Stimulated activated CD4-positive, alpha-beta T cell treated with anti-CD3 and anti-CD28 coated beads, TNF-alpha, amount 100 ng/mL, for 4 hours (primary cell): ENCODE results near the gene TAF11L13.
"Not testable (repeated sequence)": the region's sequence is repeated elsewhere in the genome, so short reads cannot be mapped to it uniquely, and the experiment has no call there.

Source experiments
- DNase-seq, 3 experiments: peaks; one replicate each; pipeline ENCODE4 v3.0.0-alpha.2; 2020; ENCODE audit warnings: low read depth in 3 of 3

Gene TAF11L13

DNA sequence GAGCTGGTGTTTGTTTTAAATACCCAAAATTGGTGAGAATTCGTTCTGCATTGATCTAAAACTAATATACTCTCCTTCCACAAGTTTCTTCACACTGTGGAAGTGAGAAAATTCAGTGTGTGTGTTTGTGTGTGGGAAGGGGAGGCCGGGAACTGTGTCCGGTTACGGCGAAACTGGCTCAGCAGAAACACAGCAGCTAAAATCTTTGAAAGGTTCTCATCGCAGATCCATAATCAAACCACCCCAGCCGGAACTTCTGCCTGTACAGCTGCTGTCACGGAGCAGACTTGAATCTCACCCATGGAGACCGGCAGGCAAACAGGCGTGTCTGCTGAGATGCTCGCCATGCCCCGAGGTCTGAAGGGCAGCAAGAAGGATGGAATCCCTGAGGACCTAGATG lies at the start of gene TAF11L13:
Gene TAF11L13 (plus strand): TSS at position 301 of the 400 bp plus-strand sequence.
- DNase-seq: not testable (repeated sequence)

DNA sequence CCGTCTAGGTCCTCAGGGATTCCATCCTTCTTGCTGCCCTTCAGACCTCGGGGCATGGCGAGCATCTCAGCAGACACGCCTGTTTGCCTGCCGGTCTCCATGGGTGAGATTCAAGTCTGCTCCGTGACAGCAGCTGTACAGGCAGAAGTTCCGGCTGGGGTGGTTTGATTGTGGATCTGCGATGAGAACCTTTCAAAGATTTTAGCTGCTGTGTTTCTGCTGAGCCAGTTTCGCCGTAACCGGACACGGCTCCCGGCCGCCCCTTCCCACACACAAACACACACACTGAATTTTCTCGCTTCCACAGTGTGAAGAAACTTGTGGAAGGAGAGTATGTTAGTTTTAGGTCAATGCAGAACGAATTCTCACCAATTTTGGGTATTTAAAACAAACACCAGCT lies 46.2 kb upstream of the TAF11L13 start, which contains the start of gene TAF11L7:
Gene TAF11L7 (minus strand): TSS at position 101 of the 400 bp plus-strand sequence.
- not testable (repeated sequence) for DNase-seq

DNA sequence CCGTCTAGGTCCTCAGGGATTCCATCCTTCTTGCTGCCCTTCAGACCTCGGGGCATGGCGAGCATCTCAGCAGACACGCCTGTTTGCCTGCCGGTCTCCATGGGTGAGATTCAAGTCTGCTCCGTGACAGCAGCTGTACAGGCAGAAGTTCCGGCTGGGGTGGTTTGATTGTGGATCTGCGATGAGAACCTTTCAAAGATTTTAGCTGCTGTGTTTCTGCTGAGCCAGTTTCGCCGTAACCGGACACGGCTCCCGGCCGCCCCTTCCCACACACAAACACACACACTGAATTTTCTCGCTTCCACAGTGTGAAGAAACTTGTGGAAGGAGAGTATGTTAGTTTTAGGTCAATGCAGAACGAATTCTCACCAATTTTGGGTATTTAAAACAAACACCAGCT lies 41.0 kb upstream of the TAF11L13 start, which contains the start of gene TAF11L8:
Gene TAF11L8 (minus strand): TSS at position 101 of the 400 bp plus-strand sequence.
- DNase-seq: not testable (repeated sequence)

DNA sequence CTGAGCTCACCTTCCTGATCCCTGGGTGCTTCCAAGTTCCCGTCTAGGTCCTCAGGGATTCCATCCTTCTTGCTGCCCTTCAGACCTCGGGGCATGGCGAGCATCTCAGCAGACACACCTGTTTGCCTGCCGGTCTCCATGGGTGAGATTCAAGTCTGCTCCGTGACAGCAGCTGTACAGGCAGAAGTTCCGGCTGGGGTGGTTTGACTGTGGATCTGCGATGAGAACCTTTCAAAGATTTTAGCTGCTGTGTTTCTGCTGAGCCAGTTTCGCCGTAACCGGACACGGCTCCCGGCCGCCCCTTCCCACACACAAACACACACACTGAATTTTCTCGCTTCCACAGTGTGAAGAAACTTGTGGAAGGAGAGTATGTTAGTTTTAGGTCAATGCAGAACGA lies 37.6 kb upstream of the TAF11L13 start, which contains the start of gene TAF11L9:
Gene TAF11L9 (minus strand): TSS at position 140 of the 400 bp plus-strand sequence.
- DNase-seq: not testable (repeated sequence)

DNA sequence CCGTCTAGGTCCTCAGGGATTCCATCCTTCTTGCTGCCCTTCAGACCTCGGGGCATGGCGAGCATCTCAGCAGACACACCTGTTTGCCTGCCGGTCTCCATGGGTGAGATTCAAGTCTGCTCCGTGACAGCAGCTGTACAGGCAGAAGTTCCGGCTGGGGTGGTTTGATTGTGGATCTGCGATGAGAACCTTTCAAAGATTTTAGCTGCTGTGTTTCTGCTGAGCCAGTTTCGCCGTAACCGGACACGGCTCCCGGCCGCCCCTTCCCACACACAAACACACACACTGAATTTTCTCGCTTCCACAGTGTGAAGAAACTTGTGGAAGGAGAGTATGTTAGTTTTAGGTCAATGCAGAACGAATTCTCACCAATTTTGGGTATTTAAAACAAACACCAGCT lies 34.2 kb upstream of the TAF11L13 start, which contains the start of gene TAF11L10:
Gene TAF11L10 (minus strand): TSS at position 101 of the 400 bp plus-strand sequence.
- not testable (repeated sequence) for DNase-seq

DNA sequence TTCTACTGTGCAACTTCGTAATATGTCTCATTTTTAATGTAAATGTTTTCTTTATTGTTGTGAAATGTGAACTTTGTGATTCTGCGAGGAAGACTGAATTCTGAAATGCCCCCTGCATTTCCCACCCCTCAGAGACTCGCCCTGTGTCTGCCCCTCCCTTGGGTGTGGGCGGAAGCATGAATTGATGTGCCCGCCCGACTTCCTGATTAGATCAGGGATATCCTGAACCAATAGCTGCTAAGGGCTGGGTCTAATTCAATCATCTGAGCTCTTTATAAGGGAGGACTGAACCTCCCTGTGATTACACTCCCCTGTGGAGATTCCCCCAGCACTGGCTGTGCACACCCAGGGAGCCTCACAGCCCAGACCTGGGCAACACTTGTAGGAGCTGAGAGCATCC lies 28.0 kb upstream of the TAF11L13 start, which contains the start of gene TAF11L11:
Gene TAF11L11 (plus strand): TSS at position 304 of the 400 bp plus-strand sequence.
- not testable (repeated sequence) for DNase-seq

DNA sequence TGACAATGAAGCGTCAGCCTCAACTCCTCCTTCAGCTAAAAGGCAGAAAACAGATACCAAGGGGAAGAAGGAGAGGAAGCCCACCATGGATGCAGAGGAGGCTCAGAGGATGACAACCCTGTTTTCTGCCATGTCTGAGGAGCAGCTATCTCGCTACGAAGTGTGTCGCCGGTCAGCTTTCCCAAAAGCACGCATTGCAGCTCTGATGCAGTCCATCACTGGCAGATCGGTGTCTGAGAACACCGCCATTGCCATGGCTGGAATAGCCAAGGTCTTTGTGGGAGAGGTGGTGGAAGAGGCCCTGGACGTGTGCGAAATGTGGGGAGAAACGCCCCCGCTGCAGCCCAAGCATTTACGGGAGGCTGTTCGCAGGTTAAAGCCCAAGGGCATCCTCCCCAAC lies 26.9 kb upstream of the TAF11L13 start:
- DNase-seq: no peak

DNA sequence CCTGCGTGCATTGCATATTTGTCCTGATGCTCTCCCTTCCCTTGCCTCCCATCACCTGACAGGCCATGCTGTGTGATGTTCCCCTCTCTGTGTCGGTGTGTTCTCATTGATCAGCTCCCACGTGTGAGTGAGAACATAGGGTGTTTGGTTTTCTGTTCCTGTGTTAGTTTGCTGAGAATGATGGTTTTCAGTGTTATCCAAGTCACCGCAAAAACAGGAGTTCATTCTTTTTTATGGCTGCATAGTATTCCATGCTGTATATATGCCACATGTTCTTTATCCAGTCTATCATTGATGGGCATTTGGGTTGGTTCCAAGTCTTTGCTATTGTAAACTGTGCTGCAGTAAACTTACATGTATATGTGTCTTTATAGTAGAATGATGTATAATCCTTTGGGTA lies 24.4 kb upstream of the TAF11L13 start:
- not testable (repeated sequence) for DNase-seq

DNA sequence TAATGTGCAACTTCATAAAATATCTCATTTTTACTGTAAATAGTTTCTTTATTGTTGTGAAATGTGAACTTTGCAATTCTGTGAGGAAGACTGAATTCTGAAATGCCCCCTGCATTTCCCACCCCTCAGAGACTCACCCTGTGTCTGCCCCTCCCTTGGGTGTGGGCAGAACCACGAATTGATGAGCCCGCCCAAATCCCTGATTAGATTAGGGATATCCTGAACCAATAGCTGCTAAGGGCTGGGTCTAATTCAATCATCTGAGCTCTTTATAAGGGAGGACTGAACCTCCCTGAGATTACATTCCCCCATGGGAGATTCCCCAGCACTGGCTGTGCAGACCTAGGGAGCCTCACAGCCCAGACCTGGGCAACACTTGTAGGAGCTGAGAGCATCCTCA lies 21.8 kb upstream of the TAF11L13 start, which contains the start of gene TAF11L12:
Gene TAF11L12 (plus strand): TSS at position 301 of the 400 bp plus-strand sequence.
- not testable (repeated sequence) for DNase-seq

DNA sequence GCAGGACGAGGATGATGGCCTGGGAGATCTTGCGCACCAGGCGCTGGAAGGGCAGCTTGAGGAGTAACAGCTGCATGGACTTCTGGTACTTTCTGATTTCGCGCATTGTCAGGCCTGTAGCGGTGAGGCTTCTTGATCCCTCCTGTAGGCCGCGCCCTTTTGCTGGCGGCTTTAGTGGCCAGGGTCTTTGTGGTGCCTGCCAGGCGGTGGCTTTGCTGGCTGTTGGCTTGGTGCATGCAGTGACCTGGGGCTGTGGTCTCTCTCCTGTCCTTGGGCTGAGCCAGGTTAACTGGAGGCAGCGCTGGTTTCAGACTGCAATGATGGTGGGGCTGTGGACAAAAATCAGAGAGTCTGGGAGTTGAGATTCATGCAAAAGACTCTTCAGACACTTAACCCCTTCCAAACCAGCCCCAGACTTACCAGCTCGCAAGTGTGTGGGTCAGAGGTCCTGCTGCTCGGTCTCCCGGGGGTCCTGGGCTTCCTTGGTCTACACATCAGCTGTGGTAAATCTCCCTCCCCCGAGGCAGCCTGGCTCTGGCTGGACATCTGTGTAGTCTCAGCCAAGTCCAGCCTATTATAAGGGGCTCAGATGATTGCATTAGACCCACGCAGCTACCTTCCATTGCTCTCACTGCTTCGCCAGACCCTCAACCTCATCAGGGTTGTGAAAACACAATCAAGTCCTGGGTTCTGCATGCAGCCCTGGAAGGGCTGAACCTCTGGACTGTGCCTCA lies 16.8 kb upstream of the TAF11L13 start:
- DNase-seq: no peak

DNA sequence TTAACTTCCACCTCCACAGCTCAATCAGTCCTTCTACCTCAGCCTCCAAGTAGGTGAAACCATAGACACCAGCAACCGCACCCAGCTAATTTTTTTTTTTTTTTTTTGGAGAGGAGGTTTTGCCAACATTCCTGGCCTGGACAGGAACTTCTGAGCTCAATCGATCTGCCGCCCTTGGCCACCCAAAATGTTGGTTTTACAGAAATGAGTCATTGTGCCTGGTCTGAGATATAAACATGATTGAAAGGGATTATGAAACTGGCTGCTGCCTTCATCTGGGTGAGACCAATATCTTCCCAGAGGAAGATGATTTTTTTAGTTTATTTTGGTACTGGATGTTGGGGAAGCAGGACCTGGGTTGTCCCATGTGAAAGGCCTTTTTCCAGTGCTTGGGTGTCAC lies 12.5 kb upstream of the TAF11L13 start:
- no peak for DNase-seq

DNA sequence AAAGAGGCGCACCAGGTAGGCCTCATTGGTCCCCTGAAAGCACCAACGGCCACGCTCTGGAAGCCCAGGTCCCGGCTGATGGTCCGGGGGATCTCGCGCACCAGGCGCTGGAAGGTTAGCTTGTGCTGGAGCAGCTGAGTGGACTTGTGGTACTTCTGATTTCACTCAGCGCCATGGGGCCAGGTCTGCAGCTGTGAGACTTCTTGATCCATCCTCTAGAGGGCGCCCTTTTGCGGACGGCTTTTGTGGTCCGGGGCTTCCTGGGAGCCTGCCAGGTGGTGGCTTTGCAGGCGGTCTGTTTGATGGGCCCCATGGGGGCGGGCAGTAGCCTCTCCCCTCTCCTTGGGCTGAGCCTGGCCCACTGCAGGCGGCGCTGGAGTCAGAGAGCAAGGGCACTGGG lies 11.3 kb upstream of the TAF11L13 start:
- DNase-seq: no peak

DNA sequence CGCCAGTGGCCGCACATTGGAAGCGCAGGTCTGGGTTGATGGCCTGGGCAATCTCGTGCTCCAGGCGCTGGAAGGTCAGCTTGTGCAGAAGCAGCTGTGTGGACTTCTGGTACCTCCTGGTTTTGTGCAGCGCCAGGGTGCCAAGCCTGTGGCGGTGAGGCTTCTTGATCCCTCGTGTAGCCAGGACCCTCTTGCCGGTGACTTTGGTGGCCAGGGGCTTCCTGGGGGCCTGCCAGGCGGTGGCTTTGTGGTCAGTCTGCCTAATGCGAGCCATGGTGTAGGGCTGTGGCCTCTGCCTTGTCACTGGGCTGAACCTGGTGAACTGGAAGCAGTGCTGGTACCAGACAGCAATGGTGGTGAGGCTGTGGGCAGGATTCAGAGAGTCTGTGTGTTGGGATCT lies 6.2 kb upstream of the TAF11L13 start:
- no peak for DNase-seq

DNA sequence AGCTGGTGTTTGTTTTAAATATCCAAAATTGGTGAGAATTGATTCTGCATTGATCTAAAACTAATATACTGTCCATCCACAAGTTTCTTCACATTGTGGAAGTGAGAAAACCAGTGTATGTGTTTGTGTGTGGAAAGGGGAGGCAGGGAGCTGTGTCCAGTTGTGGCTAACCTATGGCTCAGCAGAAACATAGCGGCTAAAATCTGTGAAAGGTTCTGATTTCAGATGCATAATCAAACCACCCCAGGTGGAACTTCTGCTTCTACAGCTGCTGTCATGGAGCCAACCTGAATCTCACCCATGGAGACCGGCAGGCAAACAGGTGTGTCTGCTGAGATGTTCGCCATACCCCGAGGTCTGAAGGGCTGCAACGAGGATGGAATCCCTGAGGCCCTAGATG lies 2.3 kb downstream of the TAF11L13 start, which contains the start of gene TAF11L14:
Gene TAF11L14 (plus strand): TSS at position 301 of the 400 bp plus-strand sequence.
- DNase-seq: no peak

DNA sequence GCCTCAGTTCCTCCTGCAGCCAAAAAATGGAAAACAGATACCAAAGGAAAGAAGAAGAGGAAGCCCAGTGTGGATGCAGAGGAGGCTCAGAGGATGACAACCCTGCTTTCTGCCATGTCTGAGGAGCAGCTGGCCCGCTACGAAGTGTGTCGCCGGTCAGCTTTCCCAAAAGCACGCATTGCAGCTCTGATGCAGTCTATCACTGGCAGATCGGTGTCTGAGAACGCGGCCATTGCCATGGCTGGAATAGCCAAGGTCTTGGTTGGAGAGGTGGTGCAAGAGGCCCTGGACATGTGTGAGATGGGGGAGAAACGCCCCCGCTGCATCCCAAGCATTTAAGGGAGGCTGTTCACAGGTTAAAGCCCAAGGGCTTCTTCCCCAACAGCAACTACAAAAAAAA lies 17.3 kb downstream of the TAF11L13 start:
- not testable (repeated sequence) for DNase-seq

DNA sequence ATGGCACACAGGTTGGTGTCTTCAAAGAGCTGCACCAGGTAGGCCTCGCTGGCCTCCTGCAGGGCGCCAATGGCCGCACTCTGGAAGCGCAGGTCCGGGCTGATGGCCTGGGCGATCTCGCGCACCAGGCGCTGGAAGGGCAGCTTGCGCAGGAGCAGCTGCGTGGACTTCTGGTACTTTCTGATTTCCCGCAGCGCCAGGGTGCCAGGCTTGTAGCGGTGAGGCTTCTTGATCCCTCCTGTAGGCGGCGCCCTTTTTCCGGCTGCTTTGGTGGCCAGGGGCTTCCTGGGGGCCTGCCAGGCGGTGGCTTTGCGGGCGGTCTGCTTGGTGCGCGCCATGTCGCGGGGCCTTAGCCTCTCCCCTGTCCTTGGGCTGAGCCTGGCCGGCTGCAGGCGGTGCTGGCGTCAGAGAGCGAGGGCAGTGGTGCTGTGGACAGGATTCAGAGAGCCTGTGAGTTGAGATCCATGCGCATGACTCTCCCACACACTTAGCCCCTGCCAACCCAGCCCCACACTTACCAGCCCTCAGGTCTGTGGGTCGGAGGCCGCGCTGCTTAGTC lies 23.4 kb downstream of the TAF11L13 start:
- DNase-seq: not testable (repeated sequence)

DNA sequence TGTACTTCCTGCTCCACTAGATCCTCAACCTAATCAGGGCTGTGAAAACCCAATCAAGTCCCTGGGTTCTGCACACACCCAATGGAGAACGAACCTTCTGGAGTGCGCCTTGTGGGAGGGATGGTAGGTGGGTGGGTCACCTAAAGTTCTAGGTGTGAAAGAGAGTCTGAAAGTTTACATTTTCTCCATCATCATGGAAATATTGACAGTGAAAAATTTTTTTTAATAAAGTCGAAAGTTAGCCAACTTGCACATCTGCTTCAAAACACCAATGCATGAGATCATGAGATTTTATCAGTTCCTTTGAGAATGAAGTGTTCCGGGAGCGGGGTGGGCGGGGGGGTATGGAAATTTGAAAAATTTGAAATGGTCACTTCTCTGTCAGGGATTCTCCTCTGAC lies 24.0 kb downstream of the TAF11L13 start:
- DNase-seq: no peak

DNA sequence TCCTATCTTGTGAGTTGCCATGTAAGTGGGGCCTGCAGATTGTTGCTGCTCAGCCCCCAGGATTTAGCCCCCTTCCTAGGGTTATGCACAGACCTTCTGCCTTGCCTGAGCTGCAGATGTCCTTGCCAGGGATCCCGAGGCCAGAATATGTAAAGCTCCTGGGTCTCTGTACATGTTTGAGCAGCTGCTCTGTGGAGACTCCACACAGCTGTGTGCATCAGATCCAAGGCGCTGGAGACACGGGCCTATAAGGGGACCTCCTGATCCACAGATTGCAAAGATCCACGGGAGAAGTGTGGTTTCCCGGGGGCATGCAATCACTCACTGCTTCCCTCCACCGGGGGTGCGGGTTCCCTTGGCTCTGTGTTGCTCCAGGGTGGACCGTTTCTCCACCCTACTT lies 31.3 kb downstream of the TAF11L13 start:
- DNase-seq: no peak

DNA sequence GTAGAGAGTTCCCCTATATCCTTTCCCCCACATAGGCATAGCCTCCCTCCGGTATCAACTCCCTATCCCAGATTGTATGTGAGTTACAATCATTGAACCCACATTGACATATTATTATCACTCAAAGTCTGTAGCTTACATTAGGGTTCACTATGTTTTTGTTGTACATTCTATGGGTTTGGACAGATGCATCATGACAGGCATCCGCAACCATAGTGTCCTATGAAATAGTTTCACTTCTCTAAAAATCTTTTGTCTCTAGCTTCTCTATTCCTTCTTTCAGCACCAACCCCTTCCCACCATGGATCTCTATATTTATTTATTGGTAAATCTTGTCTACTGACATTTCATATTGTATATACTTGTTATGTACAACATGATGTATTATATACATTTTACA lies 33.9 kb downstream of the TAF11L13 start:
- DNase-seq: no peak

DNA sequence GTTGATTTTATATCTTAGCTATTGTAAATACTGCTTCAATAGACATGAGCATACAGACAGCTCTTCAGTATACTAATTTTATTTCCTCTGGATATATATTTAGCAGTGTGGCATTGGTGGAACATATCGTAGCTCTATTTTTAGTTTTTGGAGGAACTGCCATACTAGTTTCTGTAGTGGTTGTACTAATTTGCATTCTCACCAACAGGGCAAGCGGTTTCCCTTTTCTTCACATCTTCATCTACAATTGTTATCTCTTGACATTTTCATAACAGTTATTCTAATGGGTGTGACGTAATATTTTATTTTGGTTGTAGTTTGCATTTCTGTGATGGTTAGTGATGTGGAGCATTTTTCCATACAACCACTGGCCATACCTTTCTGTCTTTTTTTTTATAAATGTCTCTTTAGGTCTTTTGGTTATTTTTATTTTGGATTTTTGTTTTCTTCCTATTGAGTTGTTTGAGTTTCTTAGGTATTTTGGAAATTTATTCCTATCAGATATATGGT lies 34.9 kb downstream of the TAF11L13 start:
- no peak for DNase-seq

DNA sequence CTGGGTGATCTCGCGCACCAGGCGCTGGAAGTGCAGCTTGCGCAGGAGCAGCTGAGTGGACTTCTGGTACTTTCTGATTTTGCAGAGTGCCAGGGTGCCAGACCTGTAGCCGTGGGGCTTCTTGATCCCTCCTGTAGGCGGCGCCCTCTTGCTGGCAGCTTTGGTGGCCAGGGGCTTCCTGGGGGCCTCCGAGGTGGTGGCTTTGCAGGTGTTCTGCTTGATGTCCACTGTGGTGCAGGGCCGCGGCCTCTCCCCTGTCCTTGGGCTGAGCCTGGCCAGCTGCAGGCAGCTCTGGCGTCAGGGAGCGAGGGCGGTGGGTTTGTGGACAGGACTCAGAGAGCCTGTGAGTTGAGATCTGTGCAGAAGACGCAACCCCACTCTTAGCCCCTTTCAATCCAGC lies 38.5 kb downstream of the TAF11L13 start:
- no peak for DNase-seq

DNA sequence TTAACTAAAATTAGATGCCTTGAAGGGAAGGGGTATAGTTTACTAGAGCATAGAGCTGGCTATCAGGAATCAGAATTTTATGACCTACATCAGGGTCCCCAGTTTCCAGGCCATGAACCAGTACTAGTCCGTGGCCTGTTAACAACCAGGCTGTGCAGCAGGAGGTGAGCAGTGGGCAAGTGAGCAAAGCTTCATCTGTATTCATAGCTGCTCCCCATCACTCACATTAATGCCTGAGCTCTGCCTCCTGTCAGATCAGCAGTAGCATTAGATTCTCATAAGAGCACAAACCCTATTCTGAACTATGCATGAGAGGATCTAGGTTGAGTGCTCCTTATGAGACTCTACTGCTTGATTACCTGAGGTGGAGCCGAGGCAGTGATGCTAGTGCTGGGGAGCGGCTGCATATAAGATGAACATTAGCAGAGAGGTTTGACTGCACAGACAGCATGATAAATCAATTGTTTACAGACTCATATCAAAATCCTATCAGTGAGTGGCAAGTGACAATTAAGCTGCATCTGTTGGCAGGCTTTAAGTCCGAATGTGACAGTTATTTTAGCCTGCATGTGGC lies 47.0 kb downstream of the TAF11L13 start:
- DNase-seq: no peak
